Measurements from ENCODE around the gene TCF7L1.

DNA sequence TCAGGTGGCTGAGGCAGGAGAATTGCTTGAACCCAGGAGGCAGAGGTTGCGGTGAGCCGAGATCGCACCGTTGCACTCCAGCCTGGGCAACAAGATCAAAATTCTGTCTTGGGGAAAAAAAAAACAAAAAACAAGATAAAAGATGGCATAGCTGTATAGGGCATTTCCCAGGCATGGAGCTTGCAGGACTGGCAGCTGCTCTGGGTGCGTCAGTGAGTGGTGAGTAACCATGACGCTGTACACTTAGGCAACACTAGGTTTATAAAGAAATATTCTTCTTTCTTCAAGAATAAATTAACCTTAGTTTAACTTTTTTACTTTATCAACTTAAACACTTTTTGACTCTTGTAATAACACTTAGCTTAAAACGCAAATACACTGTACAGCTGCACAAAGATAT lies 179.2 kb downstream of the TCF7L1 start:
- TF ChIP-seq, protein P1, sequence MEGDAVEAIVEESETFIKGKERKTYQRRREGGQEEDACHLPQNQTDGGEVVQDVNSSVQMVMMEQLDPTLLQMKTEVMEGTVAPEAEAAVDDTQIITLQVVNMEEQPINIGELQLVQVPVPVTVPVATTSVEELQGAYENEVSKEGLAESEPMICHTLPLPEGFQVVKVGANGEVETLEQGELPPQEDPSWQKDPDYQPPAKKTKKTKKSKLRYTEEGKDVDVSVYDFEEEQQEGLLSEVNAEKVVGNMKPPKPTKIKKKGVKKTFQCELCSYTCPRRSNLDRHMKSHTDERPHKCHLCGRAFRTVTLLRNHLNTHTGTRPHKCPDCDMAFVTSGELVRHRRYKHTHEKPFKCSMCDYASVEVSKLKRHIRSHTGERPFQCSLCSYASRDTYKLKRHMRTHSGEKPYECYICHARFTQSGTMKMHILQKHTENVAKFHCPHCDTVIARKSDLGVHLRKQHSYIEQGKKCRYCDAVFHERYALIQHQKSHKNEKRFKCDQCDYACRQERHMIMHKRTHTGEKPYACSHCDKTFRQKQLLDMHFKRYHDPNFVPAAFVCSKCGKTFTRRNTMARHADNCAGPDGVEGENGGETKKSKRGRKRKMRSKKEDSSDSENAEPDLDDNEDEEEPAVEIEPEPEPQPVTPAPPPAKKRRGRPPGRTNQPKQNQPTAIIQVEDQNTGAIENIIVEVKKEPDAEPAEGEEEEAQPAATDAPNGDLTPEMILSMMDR (IDR thresholded peaks at IDR 0.05; ENCODE audit: low read depth, low read length), result no peak
- TF ChIP-seq EZH2phosphoT487 (IDR thresholded peaks at IDR 0.05; ENCODE audit: low read depth), result no peak
